Right cardiac atrium (tissue), 5 donors: Measurements from ENCODE around the gene SMTNL2. TPM values are rescaled to one million over a fixed set of nuclear protein-coding genes. Genes with fewer than 3 reads are reported as not detected.
"Not testable (repeated sequence)": the region's sequence is repeated elsewhere in the genome, so short reads cannot be mapped to it uniquely, and the experiment has no call there.

Experiments used
- ATAC-seq, 2 donors: fragments of 200-7000 bp; cut with Tn5 transposase; one replicate each; pipeline versions ENCODE4 v1.8.0 to v1.9.1; 2020; ENCODE audit warnings: moderate library complexity in 2 of 2, mild to moderate bottlenecking in 1 of 2
- DNase-seq, 3 donors: peaks; one replicate each; pipeline ENCODE4 v3.0.0-alpha.2; 2020
- H3K27ac ChIP-seq: one replicate; pipeline ENCODE4 v1.5.1; 2013; ENCODE audit warnings: mild to moderate bottlenecking, low read length, control low read depth, moderate library complexity
- H3K27me3 ChIP-seq: one replicate; pipeline ENCODE4 v1.6.1; 2013; ENCODE audit not compliant: control insufficient read depth, insufficient read depth
- H3K4me1 ChIP-seq: one replicate; pipeline ENCODE4 v1.6.1; 2013; ENCODE audit warnings: low read length; ENCODE audit not compliant: control insufficient read depth, insufficient read depth
- H3K4me3 ChIP-seq: one replicate; pipeline ENCODE4 v1.5.1; 2013; ENCODE audit warnings: low read length, control low read depth
- H3K9me3 ChIP-seq: one replicate; pipeline ENCODE4 v1.6.1; 2013; ENCODE audit warnings: low read length; ENCODE audit not compliant: control insufficient read depth
- WGBS: extraction: QIAGEN DNeasy Blood & Tissue Kit; methylation state at CpG from one replicate; pipeline ENCODE4 v1.1.7; 2013; 5-methylcytosine and 5-hydroxymethylcytosine counted together
- intact Hi-C, 4 donors: fragments of 100-400 bp; cut with DNase I; formaldehyde crosslinking; loops; one replicate each; pipeline versions ENCODE4 v1.11.0 to v1.14.0; 2022 to 2023
- polyA plus RNA-seq: library from polyadenylated mRNA; stranded (reverse); fragments of 200-250 nt; gene quantifications from one replicate; pipeline ENCODE4 v1.2.3, GENCODE V29; 2013
- total RNA-seq, 4 donors: library from RNA; stranded (reverse); fragmentation: NEBNext Ultra II Directional; extraction: Animal tissue kit (Norgen Biotek cat#: 25700); gene quantifications; one replicate each; pipeline ENCODE4 v1.2.1, GENCODE V29; 2021
- donor health status: healthy with polysubstance abuse.
- donor health status: DM: no; HTN: yes; CAD: no.
- donor health status: DM: no; HTN: no; CAD: no.
- donor health status: DM: no; HTN: yes; CAD: no; lungs with severe emphysema.
- donor health status: DM: yes; HTN: yes; CAD: no.

The SMTNL2 gene
- total and polyA plus RNA-seq, 5 donors: 5.8 to 20.8 (median 13.3) TPM

GRCh38 chr17:4594931-4595684, 10.8 kb downstream of the SMTNL2 start:
- intact Hi-C loops: no loop called here
- Histone ChIP-seq H3K27ac (no peak overlapping the region), H3K4me1 (peaks cover 4% of the 10 kb centered on the region), H3K9me3 (no peaks in the 10 kb centered on the region), H3K27me3 (no peaks in the 10 kb centered on the region), H3K4me3 (no peak overlapping the region)
- 59% methylated on average over 29 of the region's 29 CpGs for WGBS
- DNase-seq: peak in 1 of 3 donors; percentile 76
- ATAC-seq: no peak

- H3K9me3 ChIP-seq, H3K27ac ChIP-seq, H3K27me3 ChIP-seq, H3K4me3 ChIP-seq, H3K4me1 ChIP-seq, intact Hi-C loops, ATAC-seq: not testable (repeated sequence)
- 95% methylated on average over 23 of the region's 23 CpGs for WGBS
- DNase-seq: peak in 1 of 3 donors; percentile 30
These were observed 11.5 kb downstream of the SMTNL2 start for GRCh38 chr17:4595685-4596342.

GRCh38 chr17:4596636-4597380, 12.5 kb downstream of the SMTNL2 start:
- peaks cover 6% of the 10 kb centered on the region for H3K4me1 ChIP-seq
- WGBS: 96% methylated on average over 36 of the region's 36 CpGs
- ATAC-seq: no peak
- intact Hi-C loops: no loop called here
- no peaks in the 10 kb centered on the region for H3K27me3 ChIP-seq
- no peak overlapping the region for H3K4me3 ChIP-seq
- H3K27ac ChIP-seq: no peak overlapping the region
- H3K9me3 ChIP-seq: no peaks in the 10 kb centered on the region
- peak in 1 of 3 donors; percentile 46 for DNase-seq

GRCh38 chr17:4597975-4598374, 13.6 kb downstream of the SMTNL2 start:
- H3K4me3 ChIP-seq: no peak overlapping the region
- intact Hi-C loops: no loop called here
- no peaks in the 10 kb centered on the region for H3K27me3 ChIP-seq
- 70% methylated on average over 13 of the region's 13 CpGs for WGBS
- ATAC-seq (no peak), DNase-seq (peak in 2 of 3 donors; percentile 70 to 71)
- H3K9me3 ChIP-seq: no peaks in the 10 kb centered on the region
- H3K27ac ChIP-seq: peak overlapping the region; percentile 21
- H3K4me1 ChIP-seq: peaks cover 6% of the 10 kb centered on the region

- peaks cover 6% of the 10 kb centered on the region for H3K4me1 ChIP-seq
- WGBS: 50% methylated on average over 20 of the region's 20 CpGs
- H3K4me3 ChIP-seq: no peak overlapping the region
- H3K9me3 ChIP-seq: no peaks in the 10 kb centered on the region
- DNase-seq (peak; percentile 83 to 91 (median 87)), ATAC-seq (peak; percentile 82 to 88)
- H3K27ac ChIP-seq: peak overlapping the region; percentile 73
- no peaks in the 10 kb centered on the region for H3K27me3 ChIP-seq
- intact Hi-C loops: no loop called here
These were observed 14.6 kb downstream of the SMTNL2 start for GRCh38 chr17:4598776-4599504.

GRCh38 chr17:4599505-4600281, 15.4 kb downstream of the SMTNL2 start:
- peaks cover 9% of the 10 kb centered on the region for H3K4me1 ChIP-seq
- no peak overlapping the region for H3K4me3 ChIP-seq
- WGBS: 39% methylated on average over 25 of the region's 25 CpGs

GRCh38 chr17:4600563-4600962, 16.2 kb downstream of the SMTNL2 start:
- Histone ChIP-seq H3K9me3 (no peaks in the 10 kb centered on the region), H3K27ac (peak overlapping the region; percentile 86), H3K4me1 (peaks cover 9% of the 10 kb centered on the region), H3K27me3 (no peaks in the 10 kb centered on the region), H3K4me3 (no peak overlapping the region)
- WGBS: 60% methylated on average over 13 of the region's 13 CpGs
- peak; percentile 33 to 51 for ATAC-seq
- DNase-seq: peak in 2 of 3 donors; percentile 79 to 85
- intact Hi-C loops: no loop called here

More at GRCh38 chr17:4599505-4600281, 15.4 kb downstream of the SMTNL2 start:
- Histone ChIP-seq H3K27me3 (no peaks in the 10 kb centered on the region), H3K9me3 (no peaks in the 10 kb centered on the region), H3K27ac (peak overlapping the region; percentile 73)
- ATAC-seq (peak; percentile 53 to 59), DNase-seq (peak; percentile 75 to 91 (median 90))
- intact Hi-C loops: no loop called here

GRCh38 chr17:4601326-4601725, 17.0 kb downstream of the SMTNL2 start:
- WGBS: 96% methylated on average over 4 of the region's 4 CpGs
- Histone ChIP-seq H3K4me1 (peaks cover 10% of the 10 kb centered on the region), H3K9me3 (no peaks in the 10 kb centered on the region), H3K4me3 (no peak overlapping the region), H3K27ac (peak overlapping the region; percentile 86), H3K27me3 (no peaks in the 10 kb centered on the region)
- DNase-seq: no peak
- no peak for ATAC-seq
- intact Hi-C loops: no loop called here

GRCh38 chr17:4602041-4602440, 17.7 kb downstream of the SMTNL2 start:
- peaks cover 10% of the 10 kb centered on the region for H3K4me1 ChIP-seq
- 82% methylated on average over 5 of the region's 5 CpGs for WGBS
- no peaks in the 10 kb centered on the region for H3K27me3 ChIP-seq
- H3K27ac ChIP-seq: no peak overlapping the region
- ATAC-seq: no peak
- intact Hi-C loops: no loop called here
- DNase-seq: no peak
- H3K9me3 ChIP-seq: no peaks in the 10 kb centered on the region
- no peak overlapping the region for H3K4me3 ChIP-seq

GRCh38 chr17:4604111-4604644, 19.8 kb downstream of the SMTNL2 start:
- Histone ChIP-seq H3K27me3 (no peaks in the 10 kb centered on the region), H3K27ac (peak overlapping the region; percentile 14), H3K4me1 (peaks cover 10% of the 10 kb centered on the region), H3K9me3 (no peaks in the 10 kb centered on the region), H3K4me3 (no peak overlapping the region)
- 56% methylated on average over 18 of the region's 18 CpGs for WGBS
- ATAC-seq (peak; percentile 38 to 40), DNase-seq (peak; percentile 87 to 96 (median 92))
- intact Hi-C loops: no loop called here
